ES-I3 (cell line): ENCODE results near the gene NKG7.

ENCODE experiments used
- H3K36me3 ChIP-seq: 2 replicates; pipeline ENCODE4 v1.6.1; 2013; ENCODE audit warnings: mild to moderate bottlenecking, low read length, control low read depth, moderate library complexity; ENCODE audit not compliant: insufficient read depth
- H3K4me1 ChIP-seq: 2 replicates; pipeline ENCODE4 v1.6.1; 2013; ENCODE audit warnings: mild to moderate bottlenecking, control low read depth, low read length; ENCODE audit not compliant: insufficient read depth
- H3K9ac ChIP-seq: 2 replicates; pipeline ENCODE4 v1.6.1; 2013; ENCODE audit warnings: low read depth, mild to moderate bottlenecking, low read length, moderate library complexity
- H3K9me3 ChIP-seq: 2 replicates; pipeline ENCODE4 v1.6.1; 2013; ENCODE audit warnings: mild to moderate bottlenecking, low read length, moderate library complexity; ENCODE audit not compliant: control insufficient read depth, insufficient read depth

The NKG7 gene

DNA sequence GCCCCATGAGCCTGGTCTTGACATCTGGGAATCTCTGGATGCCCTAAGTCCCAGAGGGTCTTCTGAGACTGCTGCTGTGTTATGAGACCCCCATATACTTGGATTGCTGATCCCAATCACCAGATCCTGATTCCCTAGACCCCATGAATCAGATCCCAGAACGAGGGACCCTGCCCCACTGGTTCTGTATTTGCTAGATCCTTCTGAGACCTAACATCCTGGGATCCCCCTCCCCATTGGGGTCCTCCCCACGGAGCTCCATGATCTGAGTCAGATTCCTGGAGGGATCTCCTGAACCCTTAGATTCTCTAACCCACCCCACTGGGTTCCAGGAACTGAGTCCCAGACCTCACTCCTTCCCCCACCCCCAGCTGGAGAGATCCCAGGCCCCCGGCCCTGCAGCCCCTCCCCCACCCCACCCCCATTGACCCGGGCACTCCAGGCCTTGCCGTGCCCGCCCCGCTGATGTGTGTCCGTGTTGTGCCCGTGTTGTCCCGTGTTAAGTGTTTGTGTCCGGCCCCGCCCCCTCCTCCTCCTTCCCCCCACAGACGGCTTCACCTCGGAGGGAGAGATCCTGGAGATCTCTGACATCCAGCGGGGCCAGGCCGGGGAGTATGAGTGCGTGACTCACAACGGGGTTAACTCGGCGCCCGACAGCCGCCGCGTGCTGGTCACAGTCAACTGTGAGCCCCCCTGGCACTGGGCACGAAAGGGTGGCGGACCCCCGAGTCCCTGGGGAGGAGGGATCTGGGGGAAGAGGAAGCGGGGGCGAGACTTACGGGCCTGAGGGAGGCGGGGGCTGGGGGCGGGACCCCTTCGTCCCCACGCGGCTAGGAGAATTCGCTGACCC lies 46.0 kb downstream of the NKG7 start:
- peak overlapping the region; percentile 74; the same call in 1 of the 2 replicates for H3K9ac ChIP-seq
- H3K4me1 ChIP-seq, result peaks cover 6% of the 10 kb centered on the region; the same call in 1 of the 2 replicates
- H3K36me3 ChIP-seq, result no peaks in the 10 kb centered on the region
- no peaks in the 10 kb centered on the region for H3K9me3 ChIP-seq

GRCh38 chr19:51325161-51325976 lies 47.1 kb downstream of the NKG7 start:
- Histone ChIP-seq H3K36me3 (no peaks in the 10 kb centered on the region), H3K9ac (no peak overlapping the region), H3K9me3 (no peaks in the 10 kb centered on the region), H3K4me1 (peaks cover 6% of the 10 kb centered on the region; the same call in 1 of the 2 replicates)

- Histone ChIP-seq H3K36me3 (no peaks in the 10 kb centered on the region), H3K4me1 (peaks cover 6% of the 10 kb centered on the region; the same call in 1 of the 2 replicates), H3K9me3 (no peaks in the 10 kb centered on the region), H3K9ac (no peak overlapping the region)
Observed at GRCh38 chr19:51324167-51324481, 48.3 kb downstream of the NKG7 start.

- Histone ChIP-seq H3K36me3 (no peaks in the 10 kb centered on the region), H3K9ac (no peak overlapping the region), H3K4me1 (peaks cover 6% of the 10 kb centered on the region; the same call in 1 of the 2 replicates), H3K9me3 (no peaks in the 10 kb centered on the region)
Observed at GRCh38 chr19:51323481-51324166, 48.8 kb downstream of the NKG7 start.

DNA sequence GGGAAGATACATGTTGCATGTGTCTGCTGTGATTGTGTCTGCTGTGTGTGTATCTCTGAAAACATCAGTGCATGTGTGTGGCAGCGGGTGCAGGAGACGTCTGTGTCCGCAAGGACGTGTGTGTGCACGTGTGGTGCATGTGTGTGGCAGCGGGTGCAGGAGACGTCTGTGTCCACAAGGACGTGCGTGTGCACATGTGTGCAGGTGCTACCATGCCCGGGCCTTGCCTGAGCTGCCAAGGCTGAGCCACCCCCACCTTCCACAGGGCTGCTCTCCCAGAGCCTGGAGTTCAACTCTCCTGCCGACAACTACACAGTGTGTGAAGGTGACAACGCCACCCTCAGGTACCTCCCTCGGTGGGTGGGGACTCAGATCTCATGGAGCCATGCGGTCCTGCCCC lies 50.7 kb downstream of the NKG7 start:
- Histone ChIP-seq H3K4me1 (no peaks in the 10 kb centered on the region; the same call in 1 of the 2 replicates), H3K9ac (no peak overlapping the region), H3K36me3 (no peaks in the 10 kb centered on the region), H3K9me3 (no peaks in the 10 kb centered on the region)
